ENCODE measurements around the gene MED25.

Gene MED25

DNA sequence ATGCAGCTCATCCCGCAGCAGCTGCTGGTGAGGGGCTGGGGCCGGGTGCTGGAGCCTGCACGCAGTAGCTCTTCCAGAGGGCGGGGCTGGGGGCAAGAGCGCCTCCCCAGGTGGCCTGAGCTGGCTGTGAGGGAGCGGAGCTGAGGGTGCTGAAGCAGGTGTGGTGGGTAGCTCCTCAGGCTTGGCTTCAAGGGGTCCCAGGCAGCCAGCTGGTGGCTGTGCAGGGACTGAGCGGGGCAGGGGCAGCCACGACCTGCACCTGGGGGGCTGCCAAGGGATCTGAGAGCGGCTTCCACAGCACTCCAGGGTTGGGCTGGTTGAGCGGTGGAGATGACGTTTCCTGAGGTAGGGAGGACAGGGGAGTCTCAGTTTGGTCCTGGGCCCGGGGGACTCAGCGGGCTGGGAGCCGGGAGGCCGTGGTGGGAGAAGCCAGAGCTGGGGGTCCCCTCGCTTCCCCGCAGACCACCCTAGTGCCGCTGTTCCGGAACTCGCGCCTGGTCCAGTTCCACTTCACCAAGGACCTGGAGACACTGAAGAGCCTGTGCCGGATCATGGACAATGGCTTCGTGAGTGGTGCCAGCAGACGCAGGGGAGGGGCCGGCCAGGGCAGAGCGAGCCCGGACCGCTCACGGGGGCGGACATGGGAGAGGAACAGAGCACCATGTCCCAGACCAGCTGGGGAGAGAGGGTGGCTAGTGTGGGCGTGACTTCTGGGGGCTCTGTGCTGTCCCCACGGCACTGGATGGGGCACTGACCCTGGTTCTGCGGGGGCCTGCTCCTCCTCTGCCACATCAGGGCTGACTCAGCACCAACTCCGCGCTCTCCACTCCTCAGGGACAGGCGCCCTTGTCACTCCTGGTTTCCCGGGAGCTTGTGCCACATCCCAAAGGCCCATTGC, 40.2 kb downstream of the MED25 start:
- DNase-seq (ENCODE audit: low spot score) = no peak

- no peak for DNase-seq (ENCODE audit: low spot score)
Observed at GRCh38 chr19:49859682-49860335, 41.7 kb downstream of the MED25 start.

GRCh38 chr19:49860336-49861102, 42.4 kb downstream of the MED25 start:
- no peak for DNase-seq (ENCODE audit: low spot score)

- DNase-seq (ENCODE audit: low spot score) = no peak
Observed at GRCh38 chr19:49861107-49861506, 43.0 kb downstream of the MED25 start.

- no peak for DNase-seq (ENCODE audit: low spot score)
Observed at GRCh38 chr19:49861541-49862378, 43.7 kb downstream of the MED25 start.

DNA sequence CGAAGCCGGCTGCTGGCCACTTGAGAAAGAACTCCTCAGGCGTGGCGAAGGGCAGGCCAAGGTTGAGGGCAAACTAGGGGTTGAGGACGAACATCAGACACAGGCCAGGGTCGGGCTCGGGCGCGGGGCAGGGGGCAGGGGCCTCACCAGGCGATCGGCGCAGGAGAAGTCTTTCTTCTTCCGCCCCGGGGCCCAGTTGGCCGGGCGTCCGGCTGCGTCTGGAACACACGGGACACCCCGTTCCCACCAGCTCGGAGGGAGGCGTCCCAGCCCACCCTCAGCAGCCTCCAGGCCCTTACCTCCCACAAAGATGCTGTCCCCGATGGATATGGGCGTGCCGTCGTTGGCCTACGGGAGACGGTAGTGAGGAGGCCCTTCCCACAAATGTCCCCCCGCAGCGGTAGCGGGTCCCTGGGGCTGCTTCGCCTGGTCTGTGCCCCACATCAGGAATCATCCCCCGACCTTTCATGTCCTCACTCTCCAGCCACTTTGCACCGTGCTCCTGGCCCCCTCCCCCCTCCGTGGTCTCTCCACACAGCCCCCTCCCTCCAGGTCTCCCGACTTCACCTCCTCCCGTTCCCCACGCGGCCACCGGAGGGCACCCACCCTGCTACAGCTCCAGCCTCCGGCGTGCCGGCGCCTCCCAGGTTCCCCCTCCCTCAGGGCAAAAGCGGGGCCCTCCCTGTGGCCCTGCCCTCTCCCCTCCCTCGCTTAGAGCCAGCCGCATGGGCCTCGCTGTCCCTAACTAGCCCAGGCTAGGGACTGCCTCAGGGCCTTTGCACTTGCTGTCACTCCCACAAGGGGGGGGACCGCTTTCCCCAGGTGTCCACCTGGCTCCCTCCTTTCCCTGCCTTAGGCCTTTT, 44.5 kb downstream of the MED25 start:
- DNase-seq (ENCODE audit: low spot score) = no peak

DNA sequence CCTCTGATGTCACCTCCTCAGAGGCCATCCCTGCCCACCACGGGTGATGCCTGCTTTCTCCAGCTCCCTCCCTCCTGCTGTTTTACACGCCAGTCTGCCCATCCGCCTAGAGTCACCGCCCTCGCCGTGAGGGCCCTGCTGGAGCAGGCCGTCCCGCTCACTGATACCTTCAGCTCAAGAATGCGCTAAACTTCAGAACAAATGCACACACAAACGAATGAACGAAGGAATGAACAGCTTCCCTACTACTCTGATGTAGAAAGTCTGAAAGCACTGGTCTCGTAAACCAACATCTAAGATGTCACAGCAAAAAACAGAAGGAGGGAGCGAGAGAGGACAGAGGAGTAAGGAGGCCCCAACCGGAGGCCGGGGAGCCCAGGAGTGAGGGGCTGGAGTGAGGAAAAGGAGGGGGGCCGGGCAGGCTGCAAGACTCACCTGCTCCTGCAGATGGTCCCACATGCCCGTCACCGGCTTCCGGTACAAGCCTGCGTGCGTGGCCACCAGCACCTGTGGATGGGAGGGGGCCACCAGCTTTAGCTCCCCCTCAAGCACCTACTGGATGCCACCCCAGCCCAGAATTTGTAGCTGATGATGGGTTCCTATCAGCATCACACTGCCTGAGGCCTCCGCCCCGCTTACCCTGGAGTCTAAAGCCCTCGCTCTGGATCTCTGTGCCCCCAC, 45.3 kb downstream of the MED25 start:
- no peak for DNase-seq (ENCODE audit: low spot score)

DNA sequence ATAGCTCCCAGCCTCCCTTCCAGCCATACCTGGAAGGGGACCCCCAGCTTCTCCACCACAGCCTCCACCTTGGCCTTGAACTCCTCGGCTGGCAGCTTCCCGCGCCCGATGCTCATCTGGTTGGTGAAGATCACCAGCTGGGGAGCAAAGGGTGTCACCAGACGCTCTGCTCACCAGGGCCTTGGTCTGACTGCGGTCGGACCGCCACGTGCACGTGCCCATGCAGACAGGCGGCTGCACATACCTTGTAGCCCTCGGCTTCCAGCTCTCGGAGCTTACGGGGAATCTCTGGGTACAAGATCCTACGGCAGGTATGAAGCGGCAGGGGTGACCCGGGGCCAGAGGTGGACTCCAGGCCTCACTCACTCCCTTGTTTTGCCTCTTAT, 45.8 kb downstream of the MED25 start:
- DNase-seq (ENCODE audit: low spot score) = no peak

GRCh38 chr19:49864890-49865289, 46.8 kb downstream of the MED25 start:
- DNase-seq (ENCODE audit: low spot score) = no peak

DNA sequence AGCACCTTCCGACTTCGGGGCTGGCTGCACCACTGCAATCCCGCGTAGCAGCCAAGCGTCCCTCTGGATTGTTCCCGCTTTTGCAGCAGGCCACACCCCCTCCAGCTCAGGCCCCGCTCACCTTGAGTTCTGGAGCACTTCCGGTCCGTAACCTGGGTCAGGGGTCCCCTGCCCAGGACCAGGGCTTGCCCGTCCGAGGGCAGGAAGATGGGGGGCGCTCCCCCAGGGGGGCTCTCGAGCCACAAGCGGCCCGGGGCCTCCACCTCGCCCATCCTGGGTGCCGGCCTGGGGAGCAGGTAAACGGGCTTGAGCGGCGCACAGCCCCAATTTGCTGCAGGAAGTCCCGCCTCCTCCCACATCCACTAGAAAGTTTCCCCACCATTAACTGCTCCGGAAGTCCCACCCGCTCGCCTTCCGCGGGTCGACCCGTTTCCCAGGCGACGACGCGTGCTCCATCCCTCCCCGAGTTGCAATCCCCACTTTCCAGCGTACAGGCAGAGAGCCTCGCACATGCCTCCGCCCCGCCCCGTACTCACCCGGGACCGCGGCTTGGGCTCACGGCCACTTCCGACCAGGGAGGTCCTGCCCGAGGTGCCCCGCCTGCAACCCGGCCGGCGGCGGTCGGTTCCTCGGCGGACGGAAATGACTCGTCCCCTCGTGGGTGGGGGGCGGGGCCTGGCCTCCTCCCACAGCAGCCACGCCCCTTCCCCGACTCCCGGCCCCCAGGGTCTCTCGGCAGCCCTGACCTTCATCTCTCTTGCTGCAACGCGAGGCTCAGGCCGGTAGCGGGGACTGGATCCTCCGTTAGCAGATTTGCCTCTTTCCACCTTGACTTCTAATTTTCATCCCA, 49.1 kb downstream of the MED25 start, which contains the start of gene PNKP:
TSS of gene PNKP (minus strand) at position 644 of the 850 bp plus-strand sequence. CDS start at position 272, 372 bp downstream.
- peak; percentile 93 for DNase-seq (ENCODE audit: low spot score)

- no peak for DNase-seq (ENCODE audit: low spot score)
Observed at GRCh38 chr19:49869009-49869483, 51.0 kb downstream of the MED25 start.

DNA sequence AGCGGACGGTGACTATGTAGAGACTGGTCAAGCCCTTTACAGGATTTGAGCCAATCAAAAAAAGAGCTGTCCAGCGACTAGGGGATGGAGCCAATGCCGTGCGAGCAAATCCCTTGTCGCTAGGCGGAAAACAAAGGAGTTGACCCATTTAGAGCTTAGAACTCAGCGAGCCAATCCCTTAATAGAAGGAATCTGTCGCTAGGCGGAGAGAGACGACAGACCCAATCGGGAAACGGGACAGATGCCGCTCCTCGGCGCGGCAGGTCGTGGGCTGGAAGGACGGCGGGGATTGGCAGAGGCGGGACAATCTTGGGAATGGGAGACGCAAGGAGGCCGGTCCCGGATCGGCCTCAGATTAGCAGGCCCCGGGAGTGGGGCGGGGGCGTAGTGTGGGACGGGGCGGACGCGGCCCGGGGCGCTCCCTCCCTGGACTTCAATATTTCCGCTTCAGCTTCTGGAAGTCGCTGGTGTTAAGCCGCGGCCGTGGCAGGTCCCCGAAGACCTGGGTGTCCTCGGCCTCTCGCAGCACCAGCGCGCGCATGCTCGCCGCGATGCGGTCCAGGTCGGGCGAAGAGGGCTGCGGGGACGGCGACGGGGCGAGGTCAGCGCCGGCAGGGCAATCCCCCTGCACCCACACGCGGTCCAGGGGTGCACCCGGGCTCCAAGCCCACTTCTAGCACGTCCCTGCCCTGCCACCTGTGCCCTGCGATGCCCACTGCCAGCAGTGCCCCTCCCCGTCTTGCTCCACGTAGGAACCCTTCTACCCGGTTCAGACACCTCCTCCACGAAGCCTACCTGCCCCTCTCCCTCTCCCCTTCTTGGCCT, 51.6 kb downstream of the MED25 start:
- peak; percentile 98 for DNase-seq (ENCODE audit: low spot score)

DNA sequence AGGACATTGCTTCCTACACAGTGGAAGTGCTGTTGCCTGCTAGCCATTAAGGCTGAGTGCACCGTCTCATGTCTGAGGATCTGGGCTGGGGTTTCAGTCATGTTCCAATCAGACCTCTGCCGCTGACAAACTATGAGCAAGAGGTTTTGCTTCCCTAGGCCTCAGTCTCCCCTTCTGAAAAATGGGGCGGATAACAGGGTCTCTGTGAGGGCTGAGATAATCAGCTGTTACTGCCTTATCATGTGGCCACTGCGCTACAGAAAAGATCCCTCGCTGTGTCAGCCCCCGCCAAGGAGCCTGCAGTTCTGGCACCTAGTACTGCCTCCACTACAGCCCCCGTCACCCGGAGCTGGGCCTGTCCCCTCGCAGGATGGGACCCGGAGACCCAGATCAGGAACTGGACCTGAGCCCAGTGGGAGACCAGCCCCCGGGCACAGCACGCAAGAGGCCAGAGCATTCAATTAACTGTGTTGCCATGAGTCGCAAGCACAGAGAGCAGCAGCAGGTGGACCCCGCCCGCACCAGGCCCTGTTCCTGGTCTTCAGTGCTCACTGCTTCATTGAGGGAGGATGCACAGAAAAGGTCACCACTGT, 52.3 kb downstream of the MED25 start:
- DNase-seq (ENCODE audit: low spot score) = no peak

DNA sequence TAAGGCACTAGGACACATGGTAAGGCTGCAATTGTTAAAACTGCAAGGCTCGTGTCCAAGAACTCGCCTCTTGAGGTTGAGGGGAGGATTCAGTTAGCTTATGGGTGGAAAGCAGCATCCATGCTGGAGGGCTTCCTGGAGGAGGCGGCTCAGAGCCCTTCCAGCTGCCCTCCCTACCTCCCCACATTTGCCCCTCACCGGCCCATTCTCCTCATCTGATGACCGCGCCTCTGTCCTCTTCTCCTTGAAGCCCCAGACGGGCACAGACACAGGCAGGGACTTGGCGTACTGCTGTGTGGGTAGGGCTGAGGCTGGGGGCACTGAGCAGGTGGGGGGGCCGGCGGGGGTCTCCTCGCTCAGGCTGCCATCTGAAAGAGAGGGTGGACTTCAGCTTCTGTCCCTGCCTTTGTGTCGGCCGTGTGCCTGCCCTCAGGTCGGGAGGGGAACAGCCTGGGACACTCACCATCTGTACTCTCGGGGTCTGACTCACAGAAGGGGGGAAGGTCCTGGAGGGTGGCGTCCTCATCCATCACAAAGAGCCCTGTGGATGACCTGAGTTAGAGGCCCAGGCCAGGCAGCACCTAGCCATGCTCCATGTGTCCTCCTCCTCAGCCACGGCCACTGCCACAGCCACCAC, 53.4 kb downstream of the MED25 start:
- DNase-seq (ENCODE audit: low spot score) = no peak

GRCh38 chr19:49872245-49873128, 54.4 kb downstream of the MED25 start:
- DNase-seq (ENCODE audit: low spot score) = no peak

- DNase-seq (ENCODE audit: low spot score) = no peak
Observed at GRCh38 chr19:49873129-49873521, 55.0 kb downstream of the MED25 start.
